HG02610 (cell line): ENCODE measurements around the gene SSH2.
"Not testable (repeated sequence)": the region's sequence is repeated elsewhere in the genome, so short reads cannot be mapped to it uniquely, and the experiment has no call there.

Experiments
- ATAC-seq: cut with Tn5 transposase; IDR thresholded peaks from one replicate; pipeline ENCODE4 v1.9.1; 2021; ENCODE audit warnings: mild to moderate bottlenecking, moderate library complexity; ENCODE audit not compliant: unreplicated experiment

SSH2 gene

DNA sequence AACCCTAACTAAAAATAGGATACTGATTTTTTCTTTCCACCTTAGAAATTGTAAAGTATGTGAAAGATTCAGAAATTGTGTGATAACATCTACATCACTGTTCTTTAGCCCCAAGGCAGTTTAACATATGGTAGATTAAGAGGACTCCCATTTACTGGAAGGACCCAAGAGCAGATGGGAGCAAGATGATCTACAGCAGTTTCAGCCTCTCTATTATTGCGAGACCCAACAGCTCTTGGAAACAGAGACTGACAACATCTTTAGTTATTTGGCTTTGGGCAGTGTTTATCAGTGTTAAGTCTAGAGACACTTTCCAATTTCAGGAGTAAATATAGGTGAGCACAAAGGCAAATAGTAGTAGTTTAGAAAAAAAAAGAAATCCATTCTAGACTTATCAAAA is 182.4 kb downstream of the SSH2 start:
- no peak for ATAC-seq

DNA sequence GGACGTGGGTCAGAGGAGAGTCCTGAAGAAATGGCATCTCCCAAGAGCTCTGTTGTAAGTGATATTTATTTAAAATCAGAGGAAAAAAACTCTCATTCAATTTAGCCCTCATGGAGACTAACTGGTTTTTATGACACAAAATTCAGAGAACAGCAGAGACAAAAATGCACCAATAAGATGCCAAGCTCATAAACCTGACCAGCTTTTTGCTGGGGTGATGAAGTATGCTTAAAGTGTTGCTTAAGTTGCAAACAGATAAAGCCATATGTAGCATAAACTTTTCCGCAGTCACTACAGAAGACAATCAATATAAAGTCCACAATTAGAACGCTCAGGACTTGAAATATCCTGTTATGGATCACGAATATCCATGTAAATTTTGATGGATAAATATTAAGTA is 183.4 kb downstream of the SSH2 start:
- ATAC-seq, result no peak

DNA sequence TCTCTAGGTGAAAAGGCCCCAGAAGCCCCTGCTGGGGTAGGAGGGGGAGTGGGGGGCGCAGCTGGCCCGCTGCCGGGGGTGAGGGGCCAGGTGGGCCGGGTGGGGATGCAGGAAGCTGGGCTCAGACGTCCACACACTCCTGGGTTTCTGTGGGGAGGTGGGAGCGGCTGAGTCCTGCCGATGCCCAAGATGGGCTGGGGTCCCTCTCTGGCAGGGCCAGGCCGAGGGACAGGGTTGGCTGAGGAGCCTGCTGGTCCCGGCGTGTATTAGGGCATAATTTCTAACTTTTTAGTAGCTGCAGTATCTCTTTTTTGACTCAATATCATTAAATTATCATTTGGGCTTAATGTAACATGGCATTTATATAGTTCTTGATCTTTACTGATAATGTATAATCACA is 185.9 kb downstream of the SSH2 start:
- ATAC-seq, result no peak

DNA sequence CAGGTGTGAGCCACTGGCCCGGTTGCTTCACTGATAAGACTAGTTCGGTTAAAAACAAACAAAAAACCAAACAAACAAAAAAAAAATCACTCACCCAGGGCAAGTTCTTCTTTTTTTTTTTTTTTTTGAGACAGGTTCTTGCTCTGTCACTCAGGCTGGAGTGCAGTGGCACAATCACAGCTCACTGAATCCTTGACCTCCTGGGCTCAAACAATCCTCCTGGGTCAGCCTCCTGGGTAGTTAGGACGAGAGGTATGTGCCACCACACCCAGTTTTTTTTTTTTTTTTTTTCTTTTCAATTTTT is 187.9 kb downstream of the SSH2 start:
- no peak for ATAC-seq

DNA sequence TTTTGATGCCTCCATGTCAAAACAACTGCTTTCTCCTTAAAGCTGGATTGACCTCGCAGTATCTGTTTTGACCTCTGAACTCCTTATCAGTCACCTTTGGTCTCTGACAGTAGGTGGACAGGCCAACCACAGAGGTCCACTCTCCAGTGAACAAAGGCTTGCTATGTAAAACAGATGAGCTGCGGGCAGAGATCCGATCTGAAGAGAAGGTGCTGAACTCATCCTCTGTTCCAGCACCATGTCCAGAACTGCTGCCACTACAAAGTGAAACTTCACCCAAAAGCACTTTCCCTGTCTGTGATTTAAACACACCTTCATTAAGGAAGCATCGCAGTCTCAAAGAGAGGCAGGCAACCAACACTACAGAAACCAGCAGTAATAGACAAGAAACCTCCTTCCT is 190.0 kb downstream of the SSH2 start:
- ATAC-seq, result no peak

DNA sequence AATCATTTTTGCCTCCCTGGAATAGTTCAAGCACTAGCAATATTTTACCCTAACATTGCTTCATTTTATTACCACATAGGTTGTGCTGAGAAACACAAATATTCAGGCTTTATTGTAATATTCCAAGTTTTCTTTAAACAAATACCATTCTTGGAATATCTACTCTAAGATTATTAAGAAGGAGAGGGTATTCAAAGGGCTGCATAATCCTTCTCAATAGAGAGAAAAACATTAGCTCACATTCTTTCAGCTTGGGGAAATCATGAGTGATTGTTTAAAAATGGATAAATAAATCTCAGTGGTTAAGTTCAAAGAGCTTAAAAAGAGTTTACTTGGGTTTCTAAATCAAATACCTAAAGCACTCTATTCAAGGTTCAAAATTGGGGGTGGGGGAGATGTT is 195.4 kb downstream of the SSH2 start:
- ATAC-seq, result no peak

DNA sequence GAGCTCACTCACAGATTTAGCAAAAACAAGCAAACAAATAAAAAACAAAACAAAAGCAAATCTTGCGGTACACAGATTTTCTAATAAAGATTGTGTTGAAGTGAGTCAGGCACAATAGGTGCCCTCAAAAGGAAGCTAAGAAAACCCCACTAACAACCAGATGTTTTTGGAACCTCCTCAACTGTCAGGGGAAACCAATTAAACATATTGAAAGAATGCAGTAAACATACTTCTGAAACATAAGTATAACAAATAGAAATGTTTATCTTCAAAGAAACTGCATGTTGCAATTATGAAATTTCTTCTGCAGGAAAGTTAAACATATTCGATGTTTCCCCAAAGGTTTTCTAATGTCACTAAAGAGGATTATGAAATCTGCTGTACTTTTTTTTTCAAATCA is 196.9 kb downstream of the SSH2 start:
- no peak for ATAC-seq

DNA sequence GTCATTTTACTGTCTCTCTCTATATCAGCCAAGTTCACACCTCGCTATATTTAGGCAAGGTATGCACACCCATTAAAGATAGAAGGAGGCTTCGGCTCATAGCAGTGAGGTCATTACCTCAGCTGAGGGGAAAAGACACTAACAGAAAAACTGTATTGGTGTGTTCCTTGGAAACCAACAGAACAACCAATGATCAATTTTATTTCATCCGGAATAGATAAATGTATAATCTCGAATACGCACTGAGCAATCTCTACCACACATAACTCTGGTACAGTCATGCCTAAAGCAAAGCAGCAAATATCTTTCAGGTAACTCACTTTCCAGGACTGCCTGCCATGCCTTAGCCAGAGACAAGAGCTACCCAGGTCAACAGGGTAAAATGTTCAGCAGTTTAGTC is 197.4 kb downstream of the SSH2 start:
- ATAC-seq, result no peak

DNA sequence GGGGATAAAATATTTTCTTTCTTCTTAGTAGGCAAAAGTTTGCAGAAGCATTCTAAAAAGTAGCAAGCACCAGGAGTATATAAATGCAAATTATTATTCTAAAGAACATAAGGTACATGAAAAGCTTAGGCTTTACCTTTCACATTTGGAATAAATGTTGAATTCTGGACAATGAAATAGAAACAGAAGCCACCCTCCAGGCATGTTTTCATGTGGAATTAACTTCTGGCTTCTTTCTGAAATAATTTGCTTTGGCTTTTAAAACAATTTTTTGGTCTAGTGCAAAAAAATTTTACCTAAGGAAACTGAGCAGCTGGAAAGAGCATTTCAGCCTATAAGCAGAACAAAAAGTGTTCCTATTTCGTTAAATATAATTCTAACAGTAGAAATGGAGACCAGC is 197.8 kb downstream of the SSH2 start:
- ATAC-seq, result no peak

DNA sequence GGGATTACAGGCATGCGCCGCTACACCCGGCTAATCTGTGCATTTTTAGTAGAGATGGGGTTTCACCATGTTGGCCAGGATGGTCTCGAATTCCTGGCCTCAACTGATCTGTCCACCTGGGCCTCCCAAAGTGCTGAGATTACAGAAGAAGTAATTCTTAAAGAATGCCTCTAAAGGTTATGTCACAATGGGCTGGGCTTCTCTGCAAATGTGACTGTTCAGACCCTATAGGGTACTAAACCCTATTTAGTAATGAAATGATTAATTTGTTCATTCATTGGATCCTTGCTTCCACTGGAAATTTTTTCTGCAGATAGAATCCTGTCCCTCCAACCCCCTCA is 198.5 kb downstream of the SSH2 start:
- ATAC-seq, result no peak

DNA sequence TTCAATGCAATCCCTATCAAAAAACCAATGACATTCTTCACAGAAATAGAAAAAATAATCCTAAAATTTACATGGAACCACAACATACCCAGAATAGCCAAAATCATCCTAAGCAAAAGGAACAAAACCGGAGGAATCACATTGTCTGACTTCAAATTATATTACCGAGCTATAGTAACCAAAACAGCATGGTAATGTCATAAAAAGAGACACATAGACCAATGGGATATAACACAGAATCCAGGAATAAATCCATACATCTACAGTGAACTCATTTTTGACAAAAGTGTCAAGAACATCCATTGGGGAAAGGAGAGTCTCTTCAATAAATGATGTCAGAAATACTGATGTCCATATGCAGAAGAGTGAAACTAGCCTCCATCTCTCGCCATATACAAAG is 201.5 kb downstream of the SSH2 start:
- no peak for ATAC-seq

DNA sequence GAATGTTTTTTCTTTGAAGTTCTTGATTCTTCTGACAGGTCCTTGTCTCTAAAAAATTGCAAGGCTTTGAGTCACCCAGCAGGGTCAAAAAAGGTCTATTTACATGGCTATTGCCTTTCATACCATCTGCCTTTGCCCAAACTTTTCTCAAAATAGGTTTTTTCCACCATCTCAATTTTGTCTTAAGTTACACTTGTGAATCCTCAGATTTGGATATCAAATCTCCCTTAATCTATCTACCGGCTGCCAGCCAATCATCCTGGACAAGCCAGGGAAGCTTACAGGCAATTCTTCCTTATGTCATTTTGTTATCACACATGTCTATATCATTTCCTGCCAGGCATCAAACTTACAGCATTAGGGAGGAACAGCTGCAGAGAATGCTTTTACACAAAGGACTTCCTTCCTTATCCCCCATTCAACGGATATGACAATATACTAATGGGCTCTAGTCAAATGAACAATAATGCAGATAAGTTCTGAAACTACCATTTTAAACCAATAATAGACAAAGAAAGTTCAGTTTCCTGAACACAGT is 203.2 kb downstream of the SSH2 start:
- no peak for ATAC-seq

DNA sequence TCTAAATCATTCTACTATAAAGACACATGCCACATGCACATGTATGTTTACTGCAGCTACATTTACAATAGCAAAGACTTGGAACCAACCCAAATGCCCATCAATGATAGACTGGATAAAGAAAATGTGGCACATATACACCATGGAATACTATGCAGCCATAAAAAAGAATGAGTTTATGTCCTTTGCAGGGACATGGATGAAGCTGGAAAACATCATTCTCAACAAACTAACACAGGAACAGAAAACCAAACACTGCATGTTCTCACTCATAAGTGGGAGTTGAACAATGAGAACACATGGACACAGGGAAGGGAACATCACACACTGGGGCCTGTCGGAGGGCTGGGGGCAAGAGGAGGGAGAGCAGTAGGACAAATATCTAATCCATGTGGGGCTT is 204.6 kb downstream of the SSH2 start:
- ATAC-seq, result not testable (repeated sequence)

DNA sequence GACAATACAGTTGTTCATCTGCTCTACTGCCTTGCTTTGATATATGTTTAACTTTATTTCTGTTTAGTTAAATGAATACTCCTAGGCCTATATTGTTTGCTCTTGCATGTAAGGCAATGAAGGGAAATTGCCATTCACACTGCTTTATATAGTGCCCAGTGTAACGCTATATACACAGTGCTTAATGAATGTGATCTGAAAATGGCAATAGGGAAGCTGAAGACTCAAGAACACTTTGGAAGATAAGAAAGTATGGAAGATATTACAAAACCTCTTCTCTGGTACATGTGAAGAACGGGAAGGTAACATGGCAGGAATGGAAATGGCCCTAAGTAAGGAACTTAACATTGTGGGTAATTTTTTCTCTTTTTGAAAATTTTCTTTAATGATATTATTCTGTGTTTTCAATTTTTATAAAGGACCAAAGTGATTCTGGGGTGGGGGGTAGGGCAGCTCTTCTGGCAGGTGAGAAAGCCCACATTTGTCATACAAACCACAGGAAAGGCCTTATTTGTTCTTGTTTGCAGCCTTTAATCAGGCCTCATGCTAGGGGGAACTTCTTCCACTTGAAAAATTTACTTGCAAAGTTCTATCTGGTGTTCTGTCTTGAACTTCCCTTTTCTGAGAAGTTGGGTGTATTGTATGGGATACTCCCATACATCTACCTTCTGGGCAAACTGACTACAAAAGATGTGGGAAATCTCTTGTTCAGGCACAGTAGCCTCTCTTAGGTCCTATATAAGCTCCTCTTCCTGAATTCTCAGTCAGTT is 206.6 kb downstream of the SSH2 start:
- peak; percentile 38 for ATAC-seq

DNA sequence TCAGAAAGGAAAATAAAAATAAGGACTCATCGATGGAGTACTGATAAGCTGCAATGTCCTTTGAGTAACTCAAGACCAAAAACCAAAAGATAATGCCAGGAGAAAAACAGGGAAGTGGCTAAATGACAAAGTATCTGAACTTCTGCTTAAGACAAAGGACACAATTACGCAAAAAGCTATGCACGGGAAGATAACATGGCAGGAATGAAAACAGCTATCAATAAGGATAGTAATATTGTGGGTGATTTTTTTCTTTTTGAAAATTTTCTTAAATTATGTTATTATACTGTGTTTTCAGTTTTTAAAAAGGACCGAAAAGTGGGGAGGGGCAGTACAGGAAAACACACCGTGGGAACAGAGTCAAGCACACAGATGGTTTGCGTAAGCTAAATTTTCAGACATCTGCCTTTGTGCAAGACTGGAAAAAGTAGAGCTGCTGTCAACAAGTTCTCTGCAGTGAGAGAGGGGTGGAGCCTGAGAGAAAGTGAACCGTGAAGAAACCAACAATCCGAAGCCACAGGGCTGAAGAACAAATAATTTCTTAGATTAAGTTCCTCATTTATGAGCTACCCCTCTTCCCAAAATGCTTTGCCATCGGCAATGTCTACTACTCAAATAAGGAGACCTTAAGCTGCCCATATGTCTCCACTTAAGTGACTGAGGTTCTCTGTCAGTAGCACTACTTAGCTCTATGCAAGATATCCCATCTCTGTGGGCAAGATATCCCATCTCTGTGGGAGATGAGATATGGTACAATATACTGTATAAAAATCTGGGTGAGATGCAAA is 207.4 kb downstream of the SSH2 start:
- ATAC-seq, result peak; percentile 68

DNA sequence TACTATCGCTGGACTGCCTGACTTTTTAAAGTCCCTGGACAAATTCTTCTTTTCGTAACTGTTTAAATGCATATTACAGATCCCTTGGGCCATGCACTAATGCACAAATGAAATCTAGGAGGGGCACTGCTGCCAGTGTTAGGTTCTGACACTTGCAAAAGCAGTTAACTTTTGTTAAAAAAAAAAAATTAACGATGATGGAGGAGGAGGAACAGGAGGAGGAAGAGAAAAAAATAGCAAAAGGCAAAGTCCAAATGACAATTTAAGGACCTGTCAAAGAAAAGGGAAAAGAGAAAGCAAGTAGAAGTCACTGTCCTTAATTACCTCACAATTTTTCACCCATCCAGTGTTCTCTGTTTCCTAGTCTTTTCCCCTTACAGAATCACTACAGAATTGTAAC is 209.5 kb downstream of the SSH2 start:
- ATAC-seq, result no peak

DNA sequence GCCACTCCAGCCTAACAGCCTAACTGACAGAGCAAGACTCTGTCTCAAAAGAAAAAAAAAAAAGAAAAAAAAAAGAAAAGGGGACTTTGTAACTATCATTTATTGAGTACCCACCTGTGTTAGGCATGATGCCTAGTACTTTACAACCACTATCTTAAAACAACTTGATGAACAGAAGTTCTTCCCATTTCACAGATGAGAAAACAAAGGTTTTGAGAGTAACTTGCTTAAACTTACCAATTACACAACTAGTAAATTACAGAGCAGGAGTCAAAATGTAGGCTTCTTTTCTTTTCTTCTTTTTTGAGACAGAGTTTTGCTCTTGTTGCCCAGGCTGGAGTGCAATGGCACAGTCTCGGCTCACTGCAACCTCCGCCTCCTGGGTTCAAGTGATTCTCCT is 210.6 kb downstream of the SSH2 start:
- no peak for ATAC-seq

DNA sequence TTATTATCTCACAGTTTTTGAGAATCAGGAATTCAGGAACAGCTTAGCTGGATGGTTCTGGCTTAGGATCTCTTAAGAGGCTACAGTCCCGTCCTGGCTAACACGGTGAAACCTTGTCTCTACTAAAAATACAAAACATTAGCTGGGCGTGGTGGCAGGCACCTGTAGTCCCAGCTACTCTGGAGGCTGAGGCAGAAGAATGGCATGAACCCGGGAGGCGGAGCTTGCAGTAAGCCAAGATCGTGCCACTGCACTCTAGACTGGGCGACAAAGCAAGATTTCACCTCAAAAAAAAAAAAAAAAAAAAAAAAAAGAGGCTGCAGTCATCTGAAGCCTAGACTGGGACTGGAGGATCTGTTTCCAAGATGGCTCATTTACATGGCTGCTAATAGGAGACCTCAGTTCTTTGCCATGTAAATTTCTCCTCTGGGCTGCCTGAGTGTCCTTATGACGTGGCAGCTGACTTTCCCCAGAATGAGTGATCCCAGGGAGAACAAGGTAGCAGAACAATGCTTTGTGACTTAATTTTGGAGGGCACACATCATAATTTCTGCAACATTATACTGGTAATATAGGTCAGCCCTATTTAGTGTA is 211.5 kb downstream of the SSH2 start:
- ATAC-seq, result no peak

DNA sequence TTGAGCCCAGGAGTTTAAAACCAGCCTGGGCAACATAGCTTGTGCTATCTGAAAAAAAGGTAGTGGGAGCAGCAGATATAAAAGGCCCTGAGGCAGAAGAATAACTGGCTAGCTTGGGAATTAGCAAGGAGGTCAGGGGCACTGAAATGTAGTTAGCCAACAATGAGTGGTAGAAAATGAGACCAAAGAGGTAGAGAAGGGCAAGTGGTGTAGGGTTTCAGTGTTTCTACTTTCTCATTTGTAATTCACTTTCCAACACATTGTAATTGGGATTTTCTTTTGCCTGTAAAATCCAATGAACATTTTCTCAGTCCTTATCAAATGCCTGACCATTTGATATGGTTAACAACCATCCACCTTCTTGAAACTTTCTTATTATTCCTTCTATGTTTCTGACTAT is 212.2 kb downstream of the SSH2 start:
- ATAC-seq, result no peak

DNA sequence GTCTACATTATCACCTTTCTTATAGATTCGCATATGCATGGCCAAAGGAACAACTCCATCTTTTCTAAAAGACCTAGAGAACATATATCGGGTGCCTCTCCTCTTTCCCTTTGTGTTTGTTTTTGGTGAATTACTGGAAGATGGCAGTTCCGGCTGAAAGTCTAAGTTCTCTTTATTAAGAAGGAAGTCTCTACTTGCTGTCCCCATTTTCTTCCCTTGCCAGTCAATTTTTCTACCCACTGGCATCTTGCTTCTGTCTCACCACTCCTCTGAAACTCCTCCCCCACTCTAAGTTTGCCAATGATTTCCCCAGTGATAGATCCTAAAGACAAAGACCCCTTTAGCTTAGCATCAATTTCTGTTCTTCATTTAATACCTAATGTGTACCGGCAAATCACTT is 213.5 kb downstream of the SSH2 start:
- no peak for ATAC-seq

DNA sequence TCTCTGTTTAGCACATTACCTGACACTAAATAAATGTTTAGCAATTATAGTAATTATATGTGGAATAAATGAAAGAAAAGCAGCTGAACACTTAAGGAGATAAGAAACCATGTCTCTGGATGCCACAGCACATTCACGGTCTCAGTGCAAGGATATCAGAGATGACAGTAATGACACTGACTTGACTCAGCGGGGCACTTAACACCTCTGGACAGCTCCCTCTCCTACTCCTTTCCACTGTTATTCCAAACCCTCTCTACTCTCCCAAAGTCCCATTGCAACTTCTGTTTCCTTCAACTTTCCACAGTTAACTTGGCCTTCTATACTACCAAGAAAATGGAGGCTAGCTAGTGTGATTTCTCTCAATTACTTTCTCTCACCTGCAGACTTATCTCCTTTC is 214.3 kb downstream of the SSH2 start:
- no peak for ATAC-seq

DNA sequence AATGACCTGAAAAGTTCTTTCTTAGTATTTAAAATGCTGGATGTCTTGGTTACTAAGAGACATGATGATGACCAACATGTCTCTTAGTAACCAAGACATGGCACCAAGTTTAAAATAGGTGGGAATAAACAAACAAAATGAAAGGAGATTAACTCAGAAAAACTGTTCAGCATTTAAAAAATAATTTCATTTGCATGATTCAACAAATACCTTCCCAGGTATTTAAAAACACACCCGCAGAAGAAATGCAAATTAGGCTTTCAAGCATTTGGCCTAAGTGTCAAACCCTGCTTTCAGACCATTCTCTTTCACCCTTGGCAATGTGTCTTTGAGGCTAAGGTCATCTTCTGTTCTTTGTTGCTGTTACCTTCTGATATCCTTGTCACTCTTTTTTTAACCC is 215.9 kb downstream of the SSH2 start:
- ATAC-seq, result no peak
